ENCODE results near the gene CCDC167.

CCDC167 gene

GRCh38 chr6:37531026-37531425 lies 31.3 kb upstream of the CCDC167 start:
- no peak for DNase-seq (ENCODE audit: low read depth in 2 of 2, low spot score in 1 of 2)

DNA sequence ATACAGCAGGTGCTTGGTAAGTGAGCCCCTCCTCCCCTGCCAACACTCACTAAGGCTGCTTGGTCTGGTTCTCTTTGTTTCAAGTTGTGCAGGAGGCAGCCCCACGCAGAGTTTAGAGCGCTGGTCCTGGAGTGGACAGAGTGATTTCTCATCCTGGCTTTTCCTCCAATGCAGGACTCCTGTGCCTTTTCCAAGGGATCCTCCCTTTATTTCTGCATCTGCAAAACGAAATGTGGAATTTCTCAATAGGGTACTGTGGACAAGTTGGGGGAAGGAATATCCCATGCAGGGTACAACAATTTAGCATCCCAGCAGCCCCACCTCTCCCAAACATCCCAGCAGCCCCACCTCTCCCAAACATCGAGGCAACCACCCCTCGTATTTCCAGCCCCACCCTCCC lies 30.6 kb upstream of the CCDC167 start:
- no peak for DNase-seq (ENCODE audit: low read depth in 2 of 2, low spot score in 1 of 2)

DNA sequence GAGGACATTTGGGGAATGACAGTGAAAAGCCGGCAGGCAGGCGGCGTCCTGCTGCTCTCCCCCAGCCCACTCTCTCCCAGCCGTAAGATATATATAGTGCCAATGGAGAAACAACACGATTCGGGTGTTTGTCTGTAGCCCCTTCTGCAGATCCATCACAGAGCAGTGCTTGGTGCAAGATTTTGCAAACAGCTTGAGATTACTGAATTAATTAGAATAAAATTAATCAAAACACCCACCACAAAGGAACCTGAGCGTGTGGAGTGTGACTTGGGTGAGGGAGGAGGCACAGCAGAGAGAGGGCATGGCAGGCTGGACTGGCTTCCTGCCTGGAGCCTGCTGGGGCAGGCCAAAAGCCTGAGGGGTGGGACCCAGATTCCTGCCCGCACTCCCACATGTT lies 28.8 kb upstream of the CCDC167 start:
- DNase-seq (ENCODE audit: low read depth in 2 of 2, low spot score in 1 of 2), result no peak

GRCh38 chr6:37525460-37526357 lies 26.0 kb upstream of the CCDC167 start:
- DNase-seq (ENCODE audit: low read depth in 2 of 2, low spot score in 1 of 2), result no peak

DNA sequence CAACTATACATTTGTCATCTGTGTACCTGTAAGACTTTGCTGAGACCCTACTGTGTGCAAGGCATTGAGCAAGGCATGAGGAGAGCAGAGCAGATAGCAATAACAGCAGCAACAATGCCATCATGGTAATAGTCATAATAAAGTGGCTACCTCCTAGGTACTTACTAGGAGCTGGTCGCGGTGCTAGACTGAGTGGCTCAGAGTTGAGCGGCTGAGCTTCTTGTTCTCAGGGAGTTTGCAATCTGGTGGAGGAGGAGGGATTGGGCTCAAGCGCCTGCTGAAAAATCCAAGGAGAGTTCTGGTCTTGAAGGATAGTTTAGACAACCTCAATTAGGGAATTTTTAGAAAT lies 25.3 kb upstream of the CCDC167 start:
- no peak for DNase-seq (ENCODE audit: low read depth in 2 of 2, low spot score in 1 of 2)

GRCh38 chr6:37524025-37524969 lies 24.6 kb upstream of the CCDC167 start:
- DNase-seq (ENCODE audit: low read depth in 2 of 2, low spot score in 1 of 2), result no peak

GRCh38 chr6:37523412-37523811 lies 23.7 kb upstream of the CCDC167 start:
- no peak for DNase-seq (ENCODE audit: low read depth in 2 of 2, low spot score in 1 of 2)

GRCh38 chr6:37522836-37523235 lies 23.1 kb upstream of the CCDC167 start:
- DNase-seq (ENCODE audit: low read depth in 2 of 2, low spot score in 1 of 2), result no peak

- DNase-seq (ENCODE audit: low read depth in 2 of 2, low spot score in 1 of 2), result no peak
These were observed 22.0 kb upstream of the CCDC167 start for GRCh38 chr6:37521674-37522073.

- no peak for DNase-seq (ENCODE audit: low read depth in 2 of 2, low spot score in 1 of 2)
These were observed 21.2 kb upstream of the CCDC167 start for GRCh38 chr6:37520926-37521325.

GRCh38 chr6:37519461-37519860 lies 19.8 kb upstream of the CCDC167 start:
- DNase-seq (ENCODE audit: low read depth in 2 of 2, low spot score in 1 of 2), result no peak

DNA sequence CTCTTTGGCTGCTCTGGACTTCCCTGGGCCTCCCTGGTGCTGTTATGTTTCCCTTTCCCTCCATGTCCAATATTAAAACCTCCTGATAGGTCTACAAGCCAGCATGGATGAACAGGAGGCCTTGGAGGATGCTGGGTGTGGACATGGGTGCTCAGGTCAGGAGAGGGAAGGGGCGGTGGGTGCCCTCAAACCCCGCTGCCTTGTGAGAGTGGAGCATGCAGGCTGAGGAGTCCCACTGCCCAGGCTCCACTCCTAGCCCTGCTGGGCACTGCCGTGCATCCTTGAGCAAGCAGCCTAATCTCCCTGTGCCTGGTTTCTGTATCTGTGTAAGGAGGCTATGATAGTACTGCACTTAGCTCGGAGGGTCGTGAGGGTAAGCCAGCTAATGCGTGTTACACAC lies 18.4 kb upstream of the CCDC167 start:
- DNase-seq (ENCODE audit: low read depth in 2 of 2, low spot score in 1 of 2), result no peak

DNA sequence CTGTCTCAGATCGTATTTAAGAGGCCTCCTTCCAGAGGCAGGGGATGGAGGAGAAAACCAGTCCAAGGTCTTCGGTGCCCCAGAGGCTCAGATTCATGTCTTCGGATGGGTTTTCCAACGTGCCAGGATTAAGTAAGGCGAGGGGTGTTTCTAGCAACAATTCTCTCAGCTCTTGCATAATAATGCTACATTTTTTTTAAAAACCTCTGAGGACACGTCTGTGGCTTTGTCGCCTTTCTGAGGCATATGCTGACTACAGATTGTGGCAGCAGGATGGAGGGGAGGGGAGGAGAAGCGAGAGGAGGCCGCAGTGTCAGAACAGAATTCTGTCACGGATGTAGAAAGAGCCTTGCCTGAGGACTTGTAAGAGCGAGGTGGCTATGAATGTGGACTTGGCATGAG lies 17.7 kb upstream of the CCDC167 start:
- DNase-seq (ENCODE audit: low read depth in 2 of 2, low spot score in 1 of 2), result peak in 1 of 2 donors; percentile 56

GRCh38 chr6:37516920-37517405 lies 17.3 kb upstream of the CCDC167 start:
- no peak for DNase-seq (ENCODE audit: low read depth in 2 of 2, low spot score in 1 of 2)

DNA sequence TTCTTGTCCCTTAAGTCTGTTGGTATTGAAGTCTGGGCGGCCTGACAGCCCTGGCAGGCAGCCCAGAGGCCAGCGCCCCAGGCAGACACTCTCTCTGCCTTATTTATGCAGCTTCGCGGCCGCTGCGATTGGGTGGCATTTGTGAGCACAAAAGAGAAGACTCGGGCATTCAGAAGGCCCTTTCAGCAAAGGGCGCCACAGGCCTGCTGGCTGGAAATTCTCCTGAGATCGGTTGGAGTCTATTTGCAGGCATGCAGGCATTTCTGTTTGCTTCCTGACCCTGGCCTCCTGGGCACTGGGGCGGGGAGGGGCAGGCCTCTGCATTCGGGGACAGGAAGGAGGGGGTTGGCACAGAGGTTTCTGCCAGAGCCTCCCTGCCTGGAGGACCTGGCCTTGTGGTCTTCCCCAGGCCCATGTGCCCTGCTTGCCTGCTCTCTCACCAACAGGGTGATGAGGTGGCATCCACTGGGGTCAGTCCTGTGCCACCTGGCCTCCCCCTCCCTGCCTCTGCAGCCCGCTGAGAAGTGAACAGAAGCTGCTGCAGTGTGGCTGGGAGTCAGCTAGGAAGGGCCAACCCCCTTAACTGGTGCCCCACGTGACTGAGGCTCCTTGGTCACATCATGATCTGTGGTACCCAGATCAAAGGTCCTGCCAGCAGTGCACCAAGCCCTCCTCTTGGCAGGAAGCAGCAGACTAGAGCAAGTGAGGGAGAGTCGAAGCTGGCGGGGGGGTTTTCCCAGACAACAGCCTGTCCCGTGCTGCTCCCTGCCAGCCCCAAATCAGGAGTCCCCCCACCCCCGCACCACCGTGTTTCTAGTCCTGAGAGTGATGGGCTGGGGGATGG lies 16.6 kb upstream of the CCDC167 start:
- peak; percentile 66 to 72 for DNase-seq (ENCODE audit: low read depth in 2 of 2, low spot score in 1 of 2)

- DNase-seq (ENCODE audit: low read depth in 2 of 2, low spot score in 1 of 2), result no peak
These were observed 16.0 kb upstream of the CCDC167 start for GRCh38 chr6:37515712-37516075.

- DNase-seq (ENCODE audit: low read depth in 2 of 2, low spot score in 1 of 2), result no peak
These were observed 15.1 kb upstream of the CCDC167 start for GRCh38 chr6:37514837-37515236.

DNA sequence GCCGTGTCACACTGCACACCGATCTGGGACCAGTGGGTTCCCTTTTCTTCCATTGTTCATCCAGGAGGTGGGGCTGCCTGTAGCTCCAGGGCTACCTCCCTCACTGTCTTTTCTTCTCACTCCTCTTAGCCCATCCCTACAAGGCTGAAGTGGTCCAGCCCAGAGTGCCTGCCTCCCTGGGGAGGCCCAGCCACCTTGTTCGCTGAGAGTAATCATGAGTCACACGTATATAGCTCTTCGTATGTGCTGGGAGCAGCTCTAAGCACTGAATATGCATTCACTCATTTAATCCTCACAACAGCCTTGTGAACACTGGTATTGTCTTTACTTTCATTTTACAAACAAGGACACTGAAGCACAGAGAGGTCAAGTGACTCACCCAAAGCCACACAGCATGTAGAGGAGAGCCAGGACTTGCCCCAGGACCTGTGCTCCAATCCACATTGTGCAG lies 14.7 kb upstream of the CCDC167 start:
- no peak for DNase-seq (ENCODE audit: low read depth in 2 of 2, low spot score in 1 of 2)

DNA sequence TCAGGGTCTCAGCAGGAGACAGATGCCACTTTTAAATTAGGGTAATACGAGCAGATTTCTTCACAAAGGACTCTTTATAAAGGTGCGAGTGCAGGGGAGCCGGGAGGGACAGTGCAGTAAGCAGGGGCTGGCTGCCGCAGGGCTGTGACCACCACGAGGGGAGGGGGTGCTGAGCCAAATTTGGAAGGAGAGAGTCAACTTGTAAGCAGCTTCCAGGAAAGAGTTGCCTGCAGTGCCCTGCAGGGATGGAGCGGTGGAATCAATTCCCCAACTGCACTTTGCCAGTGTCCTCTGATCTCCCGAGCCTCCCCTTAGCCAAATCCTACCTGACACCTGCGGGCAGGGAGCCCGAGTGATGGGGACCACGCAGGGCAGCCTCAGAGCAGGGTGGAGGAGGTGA lies 13.9 kb upstream of the CCDC167 start:
- DNase-seq (ENCODE audit: low read depth in 2 of 2, low spot score in 1 of 2), result no peak

- no peak for DNase-seq (ENCODE audit: low read depth in 2 of 2, low spot score in 1 of 2)
These were observed 13.5 kb upstream of the CCDC167 start for GRCh38 chr6:37513155-37513554.

- no peak for DNase-seq (ENCODE audit: low read depth in 2 of 2, low spot score in 1 of 2)
These were observed 12.8 kb upstream of the CCDC167 start for GRCh38 chr6:37512400-37513011.

Measured in stimulated activated CD8-positive, alpha-beta memory T cell treated with anti-CD3 and anti-CD28 coated beads, Interleukin-4, amount 100 ng/mL, for 1 hour (primary cell).